ENCODE data around the gene CHRNA1.

DNA sequence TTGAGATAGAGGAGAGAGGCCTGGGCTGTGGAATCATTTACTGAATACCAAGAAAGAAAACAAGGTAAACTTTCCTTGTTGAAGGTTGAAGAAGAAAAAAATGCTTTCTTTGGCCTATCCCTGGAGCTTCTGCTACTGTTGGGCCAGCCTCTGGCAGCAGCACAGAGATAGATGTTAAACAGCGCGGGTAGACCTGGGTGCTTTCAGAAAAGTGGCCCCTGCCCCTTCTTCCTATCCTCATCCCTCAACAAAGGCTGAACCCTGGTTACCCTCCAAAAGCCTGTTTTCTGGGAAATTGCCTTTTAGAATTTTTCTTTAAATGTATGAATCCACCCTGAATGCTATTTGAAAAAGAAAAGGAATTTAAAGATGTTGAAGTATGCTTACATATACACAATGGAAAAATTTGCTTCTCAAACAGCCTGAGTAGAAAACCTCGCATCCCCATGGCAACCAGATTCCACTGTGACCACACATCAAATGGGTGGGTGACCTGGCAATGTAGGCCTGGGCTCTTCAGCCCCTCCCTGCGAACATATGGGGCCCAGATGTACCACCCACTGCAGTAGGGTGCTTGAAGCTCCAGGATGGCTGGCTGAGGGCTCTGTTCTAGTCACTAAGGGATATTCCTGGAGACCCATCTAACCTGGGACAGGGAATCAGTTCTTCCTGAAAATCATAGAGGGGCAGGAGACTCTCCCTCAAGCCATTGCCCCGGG, 23.4 kb upstream of the CHRNA1 start:
- TF ChIP-seq CTCF (conservative IDR thresholded peaks at IDR 0.05; ENCODE audit: low read length) (no peak), EZH2phosphoT487 (IDR thresholded peaks at IDR 0.05; ENCODE audit: borderline replicate concordance, low read depth, low read length) (no peak)
